ENCODE results near the gene SMPDL3A.

SMPDL3A gene

GRCh38 chr6:122806291-122806690 is 17.2 kb downstream of the SMPDL3A start:
- DNase-seq = no peak

- no peak for DNase-seq
Observed at GRCh38 chr6:122808121-122808885, 19.2 kb downstream of the SMPDL3A start.

GRCh38 chr6:122809001-122809400 is 19.9 kb downstream of the SMPDL3A start:
- no peak for DNase-seq

GRCh38 chr6:122809691-122810090 is 20.6 kb downstream of the SMPDL3A start:
- no peak for DNase-seq

- no peak for DNase-seq
Observed at GRCh38 chr6:122810189-122810588, 21.1 kb downstream of the SMPDL3A start.

- DNase-seq = no peak
Observed at GRCh38 chr6:122817358-122817757, 28.3 kb downstream of the SMPDL3A start.

GRCh38 chr6:122817766-122818165 is 28.7 kb downstream of the SMPDL3A start:
- peak; percentile 39 for DNase-seq

GRCh38 chr6:122818866-122819265 is 29.8 kb downstream of the SMPDL3A start:
- no peak for DNase-seq

- DNase-seq = no peak
Observed at GRCh38 chr6:122821095-122821494, 32.0 kb downstream of the SMPDL3A start.

GRCh38 chr6:122825163-122825562 is 36.1 kb downstream of the SMPDL3A start:
- DNase-seq = no peak

- DNase-seq = no peak
Observed at GRCh38 chr6:122829456-122829855, 40.4 kb downstream of the SMPDL3A start.

GRCh38 chr6:122831511-122831910 is 42.5 kb downstream of the SMPDL3A start:
- DNase-seq = no peak

GRCh38 chr6:122832459-122832858 is 43.4 kb downstream of the SMPDL3A start:
- no peak for DNase-seq

GRCh38 chr6:122833021-122833491 is 44.0 kb downstream of the SMPDL3A start:
- DNase-seq = no peak

- DNase-seq = peak; percentile 8
Observed at GRCh38 chr6:122838060-122838780, 49.2 kb downstream of the SMPDL3A start.

- DNase-seq = peak; percentile 52
Observed at GRCh38 chr6:122839472-122839871, 50.4 kb downstream of the SMPDL3A start.

GRCh38 chr6:122839906-122840305 is 50.8 kb downstream of the SMPDL3A start:
- no peak for DNase-seq

GRCh38 chr6:122845464-122845863 is 56.4 kb downstream of the SMPDL3A start:
- DNase-seq = no peak

GRCh38 chr6:122845916-122846612 is 57.0 kb downstream of the SMPDL3A start:
- DNase-seq = peak; percentile 24

GRCh38 chr6:122853259-122853995 is 64.4 kb downstream of the SMPDL3A start:
- DNase-seq = no peak
